GM19438 (cell line): Measurements from ENCODE around the gene HCK.

Experiments used
- ATAC-seq: cut with Tn5 transposase; IDR thresholded peaks from one replicate; pipeline ENCODE4 v1.9.1; 2021; ENCODE audit warnings: low read depth; ENCODE audit not compliant: unreplicated experiment

The HCK gene

DNA sequence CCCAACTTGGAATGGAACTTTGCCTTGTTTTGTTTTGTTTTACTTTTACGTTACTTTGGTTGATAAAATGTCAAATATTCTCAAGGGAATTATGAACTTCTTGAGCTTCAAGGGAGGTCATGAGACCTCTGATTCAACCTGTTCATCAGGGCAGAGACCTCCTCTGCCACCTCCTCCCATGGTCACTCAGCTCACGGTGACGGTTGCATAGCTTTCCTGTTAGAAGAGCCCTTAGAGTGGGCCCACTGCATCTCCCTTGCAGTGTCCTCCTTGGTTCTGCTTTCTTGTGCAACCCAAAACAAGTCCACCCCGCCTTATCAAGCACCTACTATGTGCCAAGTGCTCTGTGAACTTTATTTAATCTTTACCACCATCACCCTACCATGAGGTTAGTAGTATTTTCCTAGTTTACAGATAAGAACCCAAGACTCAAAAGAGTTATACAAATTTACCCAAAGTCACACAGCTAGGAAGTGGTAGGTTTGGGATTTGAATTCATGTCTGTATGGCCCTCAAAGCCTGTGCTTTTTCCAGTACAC is 72.9 kb downstream of the HCK start:
- ATAC-seq = no peak

DNA sequence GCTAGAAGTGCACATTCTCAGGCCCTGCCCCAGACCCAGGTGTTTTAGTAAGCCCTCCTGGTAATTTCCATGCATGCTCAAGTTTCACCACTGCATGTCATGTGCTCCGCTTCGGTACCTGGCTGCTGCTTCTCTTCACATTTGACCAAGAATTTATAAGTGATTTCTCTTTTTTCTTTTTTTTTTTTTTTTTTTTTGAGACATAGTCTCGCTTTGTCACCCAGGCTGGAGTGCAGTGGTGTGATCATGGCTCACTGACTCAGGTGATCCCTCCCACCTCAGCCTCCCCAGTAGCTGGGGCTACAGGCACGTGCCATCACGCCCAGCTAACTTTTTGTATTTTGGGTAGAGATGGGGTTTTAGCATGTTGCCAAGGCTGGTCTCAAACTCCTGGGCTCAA is 73.5 kb downstream of the HCK start:
- ATAC-seq = no peak

DNA sequence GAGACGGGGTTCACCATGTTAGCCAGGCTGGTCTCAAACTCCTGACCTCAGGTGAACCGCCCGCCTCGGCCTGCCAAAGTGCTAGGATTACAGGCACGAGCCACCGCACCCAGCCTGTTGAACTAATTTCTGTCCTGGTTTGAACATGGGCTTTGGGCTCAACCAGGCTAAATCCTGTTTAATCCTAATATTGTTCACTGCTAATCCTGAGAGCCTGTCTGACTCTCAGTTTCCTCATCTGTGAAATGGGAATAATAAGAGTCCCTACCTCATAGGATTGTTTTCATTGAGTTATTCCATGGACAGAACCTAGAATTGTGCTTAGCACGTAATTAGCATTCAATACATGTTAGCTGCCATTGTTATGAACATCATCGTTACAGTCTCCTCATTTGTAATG is 74.9 kb downstream of the HCK start:
- ATAC-seq = no peak

DNA sequence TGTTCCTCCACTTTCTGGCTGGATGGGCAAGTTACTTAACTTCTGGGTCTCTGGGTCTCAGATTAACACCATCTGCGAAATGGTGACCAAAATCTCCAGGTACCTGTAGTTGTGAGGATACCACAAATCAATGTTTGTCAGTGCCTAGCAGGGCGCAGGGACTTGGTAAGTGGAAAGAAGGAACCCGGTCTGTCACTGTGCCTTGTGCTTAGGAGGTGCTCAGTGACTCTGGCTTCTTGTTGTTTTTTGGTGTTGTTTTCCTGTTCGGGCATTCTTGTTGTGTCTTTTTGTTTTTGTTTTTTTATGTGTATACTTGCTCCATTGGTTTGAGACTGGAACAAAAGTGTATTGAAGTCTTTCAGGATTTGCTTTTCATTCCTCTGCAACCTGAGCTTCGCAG is 75.3 kb downstream of the HCK start:
- ATAC-seq = no peak

DNA sequence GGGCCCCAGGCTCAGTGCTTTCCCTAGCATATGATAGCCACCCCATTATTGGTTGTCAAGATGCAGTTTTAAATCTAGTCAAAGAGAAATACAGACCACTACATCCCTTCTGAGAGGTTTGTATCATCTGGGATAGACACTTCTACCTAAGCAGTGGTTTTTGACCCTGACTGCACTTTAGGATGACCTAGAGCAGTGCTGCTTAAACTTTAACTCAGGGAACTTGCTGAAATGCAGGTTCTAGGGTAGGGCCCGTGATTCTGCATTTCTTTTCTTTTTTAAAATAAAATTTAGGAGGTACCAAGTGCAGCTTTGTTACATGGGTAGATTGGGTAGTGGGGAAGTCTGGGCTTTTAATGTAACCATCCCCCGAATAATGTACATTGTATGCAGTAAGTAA is 76.1 kb downstream of the HCK start:
- no peak for ATAC-seq

DNA sequence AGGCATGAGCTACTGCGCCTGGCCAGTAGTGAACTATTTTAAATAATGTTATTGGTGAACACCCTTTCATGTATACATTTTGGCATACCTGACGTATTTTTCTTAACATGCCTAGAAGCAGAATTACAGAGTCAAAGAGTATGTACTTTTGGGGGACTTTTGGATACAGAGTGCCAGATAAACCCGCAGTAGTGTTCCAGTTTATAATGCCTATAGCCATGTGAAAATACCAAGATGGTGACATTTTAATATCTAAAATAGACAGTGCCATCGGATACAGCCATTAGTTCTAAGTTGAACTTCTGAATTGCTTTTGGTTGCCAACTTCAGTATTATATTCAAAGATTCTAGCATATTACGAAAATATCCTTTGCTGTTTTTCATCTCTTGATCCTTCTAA is 77.8 kb downstream of the HCK start:
- ATAC-seq = no peak

DNA sequence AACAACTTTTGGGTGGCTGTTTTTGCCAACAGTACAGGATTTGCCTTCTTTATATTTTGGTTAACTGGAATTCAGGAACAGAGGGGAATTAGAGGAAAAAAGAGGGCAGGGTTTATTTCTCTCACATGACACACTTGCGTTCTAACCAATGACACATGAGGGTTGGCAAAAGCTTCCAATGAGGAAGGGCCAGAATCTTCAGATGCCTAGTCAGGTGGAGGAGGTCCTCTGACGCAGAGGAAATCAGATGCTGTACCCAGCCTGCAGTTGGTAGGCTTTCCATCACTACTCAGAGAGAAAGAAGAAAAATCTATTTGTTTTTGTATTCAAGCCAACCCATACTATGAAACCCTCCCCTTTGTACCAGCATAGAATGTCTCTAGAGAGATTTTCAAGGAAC is 78.3 kb downstream of the HCK start:
- no peak for ATAC-seq

DNA sequence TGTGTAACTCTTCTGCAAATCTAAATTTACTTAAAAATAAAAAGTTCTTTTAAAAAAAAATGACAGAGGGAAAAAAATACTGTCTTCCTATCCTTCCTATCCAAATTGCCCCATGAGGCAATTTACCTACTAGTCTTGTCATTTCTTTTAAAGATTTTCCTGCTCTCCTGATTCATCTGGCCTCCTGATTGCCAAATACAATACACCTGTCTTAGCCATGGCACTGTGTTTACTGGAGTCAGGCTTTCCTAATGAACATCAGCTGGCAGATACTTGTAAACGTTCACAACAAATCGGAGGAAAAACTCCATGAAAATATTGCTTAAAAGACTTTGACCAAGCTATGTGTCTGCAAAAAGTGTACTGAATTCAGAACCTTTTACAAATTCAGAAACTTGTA is 78.9 kb downstream of the HCK start:
- ATAC-seq = no peak

DNA sequence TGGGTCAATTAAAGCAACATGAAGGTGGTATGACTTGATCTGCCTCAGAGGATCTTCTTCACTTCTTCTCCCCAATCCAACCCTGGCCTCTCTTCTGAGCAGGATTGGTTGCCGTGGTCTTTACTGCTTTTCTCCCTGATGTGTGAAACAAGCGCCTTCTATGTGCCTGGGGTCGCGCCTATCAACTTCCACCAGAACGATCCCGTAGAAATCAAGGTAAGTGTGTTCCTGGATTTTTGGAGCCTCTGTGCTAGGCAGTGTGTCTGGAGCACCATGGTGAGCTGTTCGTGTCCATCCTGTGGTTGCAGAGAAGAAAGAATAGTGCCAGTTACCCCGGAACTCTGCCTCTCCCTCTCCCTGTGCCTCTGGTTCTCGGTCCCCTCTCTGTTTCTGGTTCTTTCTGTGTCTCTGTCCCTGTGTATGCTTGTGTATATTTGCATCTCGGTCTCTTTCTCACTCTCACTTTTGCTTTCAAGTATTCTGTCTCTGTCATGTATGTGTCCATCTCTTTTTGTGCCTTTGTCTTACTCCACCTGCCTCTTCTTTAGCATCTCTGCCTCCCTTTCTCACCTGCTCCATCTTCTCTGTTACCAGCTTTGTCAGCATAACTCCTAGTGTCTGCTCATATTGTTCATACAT is 81.0 kb downstream of the HCK start:
- peak; percentile 78 for ATAC-seq

DNA sequence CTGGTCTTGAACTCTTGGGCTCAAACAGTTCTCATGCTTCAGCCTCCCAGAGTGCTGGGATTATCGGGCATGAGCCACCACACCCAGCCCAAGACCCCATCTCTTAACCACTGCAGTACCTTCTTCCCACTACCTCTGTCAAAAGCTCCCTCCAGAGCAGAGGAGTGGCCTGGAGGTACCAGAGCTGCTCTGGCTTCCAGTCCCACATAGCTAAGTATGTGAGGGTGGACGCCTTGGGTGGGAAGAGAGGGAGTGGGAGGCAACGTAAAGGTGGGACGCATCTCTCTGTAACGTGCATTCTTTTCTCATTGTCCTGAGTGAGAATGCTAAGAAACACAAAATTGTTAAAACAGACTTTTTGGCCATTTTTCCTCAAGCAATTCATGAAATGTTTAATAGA is 82.0 kb downstream of the HCK start:
- no peak for ATAC-seq

DNA sequence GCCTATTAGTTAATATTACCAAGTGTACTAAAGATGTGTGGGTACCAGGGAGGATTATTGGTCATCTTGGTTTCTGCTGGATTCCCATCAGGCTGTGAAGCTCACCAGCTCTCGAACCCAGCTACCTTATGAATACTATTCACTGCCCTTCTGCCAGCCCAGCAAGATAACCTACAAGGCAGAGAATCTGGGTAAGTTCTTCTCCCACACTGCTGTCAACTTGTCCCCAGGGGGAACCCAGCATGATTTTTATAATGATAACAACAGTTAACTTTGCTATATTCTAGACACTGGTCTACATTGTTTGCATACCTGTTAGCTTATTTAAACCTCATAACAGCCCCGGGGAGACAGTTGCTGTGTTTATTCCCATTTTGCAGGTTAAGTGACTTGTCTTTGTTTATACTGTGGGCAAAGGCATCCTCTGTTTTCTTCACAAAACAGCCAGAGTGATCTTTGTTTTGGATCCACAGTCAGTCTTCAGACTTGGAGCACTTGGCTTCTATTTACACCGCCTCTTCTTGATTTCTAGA is 84.0 kb downstream of the HCK start:
- no peak for ATAC-seq

DNA sequence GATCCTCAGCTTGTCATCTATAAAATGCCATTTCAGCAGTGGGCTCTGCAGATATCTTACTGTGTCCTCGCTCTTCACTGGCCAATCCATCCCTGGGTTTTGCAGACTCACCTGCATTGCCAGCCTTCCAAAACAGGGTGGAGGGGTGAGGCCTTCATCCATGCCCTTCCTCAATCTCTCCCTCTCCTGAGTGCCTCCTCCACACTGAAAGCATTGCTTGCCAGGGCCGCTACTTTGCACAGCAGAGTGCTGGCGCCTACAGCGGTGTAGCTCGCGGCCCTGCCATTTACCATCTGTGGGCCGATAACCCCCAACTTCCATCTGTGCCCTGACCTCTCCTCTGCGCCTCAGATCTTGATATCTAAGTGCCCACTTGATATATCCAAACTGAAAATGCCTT is 86.9 kb downstream of the HCK start:
- no peak for ATAC-seq

DNA sequence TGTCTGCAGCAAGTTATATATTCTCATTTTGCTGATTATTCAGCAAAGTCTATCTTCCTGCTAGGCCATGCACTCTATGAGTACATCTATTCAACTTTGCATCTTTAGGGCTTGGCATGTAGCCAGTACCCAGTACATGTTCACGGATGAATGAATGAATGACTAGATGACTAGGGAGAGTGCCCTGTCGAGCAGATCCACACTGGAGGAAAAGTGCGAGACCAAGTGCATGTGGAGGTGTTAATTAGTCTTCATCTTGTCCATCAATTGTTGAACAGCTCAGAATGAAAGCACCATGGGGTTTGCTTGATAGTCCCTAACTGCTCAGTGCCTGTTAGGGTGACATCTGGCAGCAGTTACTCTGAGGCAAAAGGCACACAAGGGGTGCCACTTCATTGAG is 87.9 kb downstream of the HCK start:
- no peak for ATAC-seq

DNA sequence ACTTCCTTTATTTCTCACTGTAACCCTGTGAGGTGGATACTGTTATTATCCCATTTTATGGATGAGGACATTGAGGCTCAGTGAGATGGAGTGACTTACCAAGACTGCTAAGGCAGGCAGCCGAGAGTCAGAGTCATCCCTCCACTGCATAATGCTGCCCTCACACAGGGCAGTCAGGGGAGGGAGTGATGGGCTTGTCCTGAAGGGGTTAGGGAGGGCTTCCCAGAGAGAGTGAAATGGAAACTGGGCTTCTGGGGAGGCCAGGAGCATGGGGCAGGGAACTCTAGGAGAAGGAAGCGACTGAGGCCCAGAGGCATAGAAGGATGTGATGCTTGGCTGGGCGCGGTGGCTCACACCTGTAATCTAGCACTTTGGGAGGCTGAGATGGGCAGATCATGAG is 88.6 kb downstream of the HCK start:
- ATAC-seq = no peak

DNA sequence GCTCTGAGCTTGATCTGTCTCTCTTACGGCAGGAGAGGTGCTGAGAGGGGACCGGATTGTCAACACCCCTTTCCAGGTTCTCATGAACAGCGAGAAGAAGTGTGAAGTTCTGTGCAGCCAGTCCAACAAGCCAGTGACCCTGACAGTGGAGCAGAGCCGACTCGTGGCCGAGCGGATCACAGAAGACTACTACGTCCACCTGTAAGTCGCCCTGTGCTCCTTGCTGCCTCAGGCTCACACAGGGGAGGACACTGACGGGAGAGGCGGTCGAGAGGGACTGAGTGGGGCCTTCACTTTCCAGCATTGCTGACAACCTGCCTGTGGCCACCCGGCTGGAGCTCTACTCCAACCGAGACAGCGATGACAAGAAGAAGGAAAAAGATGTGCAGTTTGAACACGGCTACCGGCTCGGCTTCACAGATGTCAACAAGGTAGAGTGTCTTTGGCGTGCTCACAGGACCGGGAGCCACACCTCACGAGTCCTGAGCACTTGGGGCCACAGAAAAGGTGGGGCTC is 89.5 kb downstream of the HCK start:
- ATAC-seq = no peak

DNA sequence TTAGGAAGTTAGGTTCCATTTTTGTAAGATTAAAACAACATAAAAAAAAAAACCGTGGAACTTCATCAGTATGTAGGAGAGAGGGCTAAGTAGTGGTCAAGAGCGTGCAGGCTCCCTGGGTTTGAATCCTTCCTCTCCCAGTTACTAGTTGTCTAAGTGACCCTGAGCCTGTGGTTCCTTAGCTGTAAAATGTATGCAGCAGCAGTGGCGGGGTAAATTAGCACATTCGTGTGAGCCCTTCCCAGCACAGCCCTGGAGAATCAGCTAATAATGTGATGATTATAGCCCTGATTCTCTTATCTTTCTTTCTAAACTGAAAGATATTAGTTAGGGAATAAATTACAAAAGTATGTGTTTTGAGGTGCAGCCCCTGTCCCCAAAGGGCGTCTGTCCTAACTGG is 90.0 kb downstream of the HCK start:
- ATAC-seq = no peak

DNA sequence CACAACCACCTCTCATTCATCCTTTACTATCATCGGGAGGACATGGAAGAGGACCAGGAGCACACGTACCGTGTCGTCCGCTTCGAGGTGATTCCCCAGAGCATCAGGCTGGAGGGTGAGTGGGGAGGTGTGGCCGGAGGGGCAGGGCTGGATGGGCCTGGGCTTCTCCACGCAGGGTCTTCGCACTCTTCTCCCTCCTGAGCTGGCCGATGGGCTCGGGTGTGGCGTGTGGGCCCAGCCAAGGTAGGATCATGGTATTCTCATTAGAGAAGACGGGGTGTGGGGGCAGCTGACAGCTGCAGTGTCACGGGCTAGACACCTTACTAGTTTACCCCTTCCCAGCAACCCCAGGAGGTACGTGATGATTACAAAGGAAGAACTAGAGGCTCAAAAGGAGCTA is 90.9 kb downstream of the HCK start:
- ATAC-seq = no peak

DNA sequence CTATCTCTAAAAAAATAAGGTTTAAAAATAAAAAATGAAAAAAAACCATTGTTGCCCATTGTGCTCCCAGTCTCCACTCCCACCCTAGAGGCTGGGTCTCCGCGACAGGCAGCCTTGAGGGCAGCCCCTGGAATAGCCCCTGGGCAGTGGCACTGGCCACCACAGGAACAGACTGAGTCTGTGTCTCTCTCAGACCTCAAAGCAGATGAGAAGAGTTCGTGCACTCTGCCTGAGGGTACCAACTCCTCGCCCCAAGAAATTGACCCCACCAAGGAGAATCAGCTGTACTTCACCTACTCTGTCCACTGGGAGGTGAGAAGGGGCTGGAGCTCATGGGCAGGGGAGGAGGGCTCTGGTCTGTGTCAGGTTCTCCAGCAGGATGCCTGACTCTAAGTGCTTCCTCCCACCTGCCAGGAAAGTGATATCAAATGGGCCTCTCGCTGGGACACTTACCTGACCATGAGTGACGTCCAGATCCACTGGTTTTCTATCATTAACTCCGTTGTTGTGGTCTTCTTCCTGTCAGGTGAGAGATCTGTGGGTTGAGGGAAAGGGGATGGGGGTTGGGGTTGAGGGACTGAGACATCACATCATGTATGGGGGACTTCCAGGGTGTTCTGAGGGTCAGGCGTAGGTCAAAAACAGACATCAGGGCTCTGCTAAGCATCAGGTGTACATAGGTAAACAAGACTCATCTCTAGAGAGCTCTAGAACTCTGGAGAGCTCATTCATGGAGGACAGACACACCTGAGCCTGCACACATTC is 93.0 kb downstream of the HCK start:
- ATAC-seq = no peak

DNA sequence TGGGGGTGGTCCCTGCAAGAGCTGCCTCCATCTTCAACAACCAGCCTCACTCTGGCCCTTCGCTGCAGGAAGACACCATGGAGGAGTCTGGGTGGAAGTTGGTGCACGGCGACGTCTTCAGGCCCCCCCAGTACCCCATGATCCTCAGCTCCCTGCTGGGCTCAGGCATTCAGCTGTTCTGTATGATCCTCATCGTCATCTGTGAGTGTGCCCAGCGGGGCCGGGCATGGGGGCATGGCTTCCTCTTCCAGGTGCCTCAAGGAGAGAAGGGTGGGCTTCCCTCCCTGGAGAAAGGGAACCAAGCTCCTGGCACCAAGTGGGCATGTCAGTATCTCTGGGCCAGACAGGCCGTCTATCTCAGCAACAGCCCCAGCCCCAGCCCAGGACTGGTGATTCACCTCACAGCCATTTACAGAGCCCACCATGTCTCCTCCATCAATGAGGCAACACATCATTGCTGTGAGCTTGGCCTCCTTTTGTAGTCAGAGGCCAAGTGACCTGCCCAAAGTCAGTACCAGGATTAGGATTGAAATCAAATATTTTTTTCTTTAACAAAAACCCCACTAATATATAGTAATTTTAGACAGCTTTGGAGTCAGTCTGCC is 97.6 kb downstream of the HCK start:
- ATAC-seq = no peak

DNA sequence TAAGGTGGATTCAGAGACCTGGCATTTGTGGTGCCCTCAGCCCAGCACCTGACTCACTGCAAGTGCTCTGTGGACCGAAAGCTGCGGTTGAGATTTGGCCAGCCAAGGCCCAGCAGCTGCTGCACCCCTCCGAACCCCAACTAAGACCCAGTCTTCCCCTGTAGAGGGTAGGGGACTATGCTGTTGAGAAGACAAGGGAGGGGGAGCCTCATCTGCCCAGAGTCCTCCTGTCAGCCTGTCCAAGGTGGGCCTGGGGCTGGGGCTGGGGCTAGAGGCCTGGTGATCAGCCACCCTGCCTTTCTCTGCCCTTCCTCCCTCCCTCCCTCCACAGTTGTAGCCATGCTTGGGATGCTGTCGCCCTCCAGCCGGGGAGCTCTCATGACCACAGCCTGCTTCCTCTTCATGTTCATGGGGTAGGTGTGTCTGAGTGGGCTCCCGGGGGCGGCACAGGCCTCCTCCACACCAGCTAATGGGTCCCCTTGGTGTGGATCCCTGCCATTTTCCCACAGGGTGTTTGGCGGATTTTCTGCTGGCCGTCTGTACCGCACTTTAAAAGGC is 98.3 kb downstream of the HCK start:
- ATAC-seq = no peak
